ENCODE results near the gene STARD9.

The STARD9 gene

DNA sequence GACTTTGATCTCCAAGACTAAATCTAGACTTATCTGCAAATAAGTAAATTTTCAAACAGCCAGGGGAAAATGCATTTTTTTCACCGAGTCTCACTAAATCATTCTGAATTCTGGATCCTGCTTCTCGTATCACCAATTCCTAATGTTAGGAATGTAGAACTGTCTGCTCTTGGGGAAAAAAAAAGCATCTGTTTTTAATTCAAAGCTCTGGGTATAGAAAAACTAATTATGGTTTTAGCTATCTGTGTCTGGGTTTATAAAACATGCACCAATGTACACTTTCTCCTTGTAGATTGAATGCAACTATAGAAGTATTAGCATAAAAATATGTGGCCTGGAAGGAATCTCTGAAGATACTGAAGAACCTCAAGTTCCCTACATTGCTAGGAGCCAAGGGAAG lies 166.3 kb downstream of the STARD9 start:
- peaks cover 25% of the 10 kb centered on the region for H3K4me1 Mint-ChIP-seq
- no peaks in the 10 kb centered on the region for H3K27me3 Mint-ChIP-seq (ENCODE audit: low read depth, poor library complexity)
- H3K27ac Mint-ChIP-seq = no peak overlapping the region
- H3K4me3 Mint-ChIP-seq = no peak overlapping the region
- TF ChIP-seq, protein P1, sequence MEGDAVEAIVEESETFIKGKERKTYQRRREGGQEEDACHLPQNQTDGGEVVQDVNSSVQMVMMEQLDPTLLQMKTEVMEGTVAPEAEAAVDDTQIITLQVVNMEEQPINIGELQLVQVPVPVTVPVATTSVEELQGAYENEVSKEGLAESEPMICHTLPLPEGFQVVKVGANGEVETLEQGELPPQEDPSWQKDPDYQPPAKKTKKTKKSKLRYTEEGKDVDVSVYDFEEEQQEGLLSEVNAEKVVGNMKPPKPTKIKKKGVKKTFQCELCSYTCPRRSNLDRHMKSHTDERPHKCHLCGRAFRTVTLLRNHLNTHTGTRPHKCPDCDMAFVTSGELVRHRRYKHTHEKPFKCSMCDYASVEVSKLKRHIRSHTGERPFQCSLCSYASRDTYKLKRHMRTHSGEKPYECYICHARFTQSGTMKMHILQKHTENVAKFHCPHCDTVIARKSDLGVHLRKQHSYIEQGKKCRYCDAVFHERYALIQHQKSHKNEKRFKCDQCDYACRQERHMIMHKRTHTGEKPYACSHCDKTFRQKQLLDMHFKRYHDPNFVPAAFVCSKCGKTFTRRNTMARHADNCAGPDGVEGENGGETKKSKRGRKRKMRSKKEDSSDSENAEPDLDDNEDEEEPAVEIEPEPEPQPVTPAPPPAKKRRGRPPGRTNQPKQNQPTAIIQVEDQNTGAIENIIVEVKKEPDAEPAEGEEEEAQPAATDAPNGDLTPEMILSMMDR (IDR thresholded peaks at IDR 0.05) = no peak
- H3K9me3 Mint-ChIP-seq = no peaks in the 10 kb centered on the region
- DNase-seq = no peak
- peaks cover 26% of the 10 kb centered on the region for H3K36me3 Mint-ChIP-seq (ENCODE audit: low read depth)

- no peak overlapping the region for H3K27ac Mint-ChIP-seq
- no peaks in the 10 kb centered on the region for H3K9me3 Mint-ChIP-seq
- DNase-seq = no peak
- peaks cover 27% of the 10 kb centered on the region for H3K36me3 Mint-ChIP-seq (ENCODE audit: low read depth)
- TF ChIP-seq, protein P1 (IDR thresholded peaks at IDR 0.05) = no peak
- H3K27me3 Mint-ChIP-seq (ENCODE audit: low read depth, poor library complexity) = no peaks in the 10 kb centered on the region
- no peak overlapping the region for H3K4me3 Mint-ChIP-seq
- H3K4me1 Mint-ChIP-seq = peaks cover 26% of the 10 kb centered on the region
These were observed 166.7 kb downstream of the STARD9 start for GRCh38 chr15:42742149-42742548.

GRCh38 chr15:42744195-42744594 lies 168.8 kb downstream of the STARD9 start:
- no peak for DNase-seq
- Mint-ChIP-seq H3K4me3 (no peak overlapping the region), H3K9me3 (no peaks in the 10 kb centered on the region), H3K4me1 (peaks cover 19% of the 10 kb centered on the region), H3K27me3 (ENCODE audit: low read depth, poor library complexity) (no peaks in the 10 kb centered on the region), H3K36me3 (ENCODE audit: low read depth) (peaks cover 38% of the 10 kb centered on the region), H3K27ac (no peak overlapping the region)
- TF ChIP-seq, protein P1 (IDR thresholded peaks at IDR 0.05) = no peak

GRCh38 chr15:42749266-42749665 lies 173.9 kb downstream of the STARD9 start:
- TF ChIP-seq, protein P1 (IDR thresholded peaks at IDR 0.05) = no peak
- Mint-ChIP-seq H3K27me3 (ENCODE audit: low read depth, poor library complexity) (peaks cover 2% of the 10 kb centered on the region), H3K36me3 (ENCODE audit: low read depth) (peaks cover 82% of the 10 kb centered on the region), H3K9me3 (peaks cover 26% of the 10 kb centered on the region), H3K4me1 (peaks cover 18% of the 10 kb centered on the region), H3K4me3 (no peak overlapping the region), H3K27ac (no peak overlapping the region)
- no peak for DNase-seq

DNA sequence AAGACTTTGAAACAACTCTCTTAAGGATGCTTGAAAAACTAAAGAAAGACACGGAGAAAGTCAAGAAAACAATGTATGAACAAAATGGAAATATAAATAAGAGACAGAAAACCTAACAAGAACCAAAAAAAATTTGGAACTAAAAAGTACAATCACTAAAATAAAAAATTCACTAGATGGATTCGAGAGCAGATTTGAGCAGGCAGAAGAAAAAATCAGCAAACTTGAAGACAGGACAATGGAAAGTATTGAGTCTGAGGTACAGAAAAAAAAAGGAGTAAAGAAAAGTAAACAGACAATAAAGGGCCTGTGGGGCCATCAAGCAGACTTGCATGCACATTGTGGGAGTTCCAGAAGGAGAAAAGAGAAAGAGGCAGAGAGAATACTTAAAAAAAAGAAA lies 174.9 kb downstream of the STARD9 start:
- Mint-ChIP-seq H3K4me3 (no peak overlapping the region), H3K27me3 (ENCODE audit: low read depth, poor library complexity) (peaks cover 2% of the 10 kb centered on the region), H3K9me3 (peaks cover 26% of the 10 kb centered on the region), H3K36me3 (ENCODE audit: low read depth) (peaks cover 77% of the 10 kb centered on the region), H3K4me1 (peaks cover 11% of the 10 kb centered on the region), H3K27ac (no peak overlapping the region)
- TF ChIP-seq, protein P1 (IDR thresholded peaks at IDR 0.05) = no peak
- DNase-seq = no peak

DNA sequence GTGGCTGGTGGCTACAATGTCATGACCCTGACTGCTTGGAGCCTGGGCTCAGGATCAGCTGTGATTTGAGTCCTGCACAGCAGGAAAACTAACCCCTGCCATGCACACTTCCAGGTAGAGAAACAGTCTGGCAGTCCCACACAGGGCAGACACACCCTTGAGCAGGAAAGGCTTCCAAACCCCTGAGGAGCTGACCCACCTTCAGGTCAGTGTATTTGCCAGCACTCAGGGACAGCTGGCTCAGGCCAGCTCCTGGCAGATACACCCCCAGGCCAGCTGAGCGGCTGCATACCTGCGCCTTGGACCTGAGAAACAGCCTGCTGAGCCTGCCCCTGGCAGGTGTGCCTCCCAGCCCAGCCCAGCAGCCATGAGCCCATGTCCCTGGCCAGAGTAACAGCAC lies 183.7 kb downstream of the STARD9 start:
- no peak for DNase-seq
- peaks cover 52% of the 10 kb centered on the region for H3K36me3 Mint-ChIP-seq (ENCODE audit: low read depth)
- H3K27me3 Mint-ChIP-seq (ENCODE audit: low read depth, poor library complexity) = no peaks in the 10 kb centered on the region
- TF ChIP-seq, protein P1 (IDR thresholded peaks at IDR 0.05) = no peak
- H3K4me3 Mint-ChIP-seq = no peak overlapping the region
- H3K9me3 Mint-ChIP-seq = peaks cover 42% of the 10 kb centered on the region
- no peak overlapping the region for H3K27ac Mint-ChIP-seq
- no peaks in the 10 kb centered on the region for H3K4me1 Mint-ChIP-seq
